ENCODE data around the gene SFXN3.

DNA sequence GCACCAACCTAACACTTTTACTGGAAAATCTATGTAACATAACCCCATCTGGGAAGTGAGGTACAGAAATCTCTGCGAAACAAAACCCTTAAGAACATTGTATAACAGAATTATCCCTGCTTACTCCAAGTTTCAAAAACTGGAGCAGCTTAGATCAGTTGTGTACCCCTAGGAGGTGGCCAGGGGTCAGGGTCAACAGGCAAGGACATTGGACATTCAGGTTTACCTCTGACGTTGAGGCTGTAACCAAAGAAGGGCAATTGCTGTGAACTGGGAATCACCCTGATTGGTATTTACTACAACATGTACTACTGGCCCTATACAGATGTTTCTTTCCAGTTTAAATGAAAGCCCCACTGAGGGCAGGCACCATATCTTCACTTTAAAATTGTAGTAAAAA lies 13.1 kb downstream of the SFXN3 start:
- TF ChIP-seq, protein P1, sequence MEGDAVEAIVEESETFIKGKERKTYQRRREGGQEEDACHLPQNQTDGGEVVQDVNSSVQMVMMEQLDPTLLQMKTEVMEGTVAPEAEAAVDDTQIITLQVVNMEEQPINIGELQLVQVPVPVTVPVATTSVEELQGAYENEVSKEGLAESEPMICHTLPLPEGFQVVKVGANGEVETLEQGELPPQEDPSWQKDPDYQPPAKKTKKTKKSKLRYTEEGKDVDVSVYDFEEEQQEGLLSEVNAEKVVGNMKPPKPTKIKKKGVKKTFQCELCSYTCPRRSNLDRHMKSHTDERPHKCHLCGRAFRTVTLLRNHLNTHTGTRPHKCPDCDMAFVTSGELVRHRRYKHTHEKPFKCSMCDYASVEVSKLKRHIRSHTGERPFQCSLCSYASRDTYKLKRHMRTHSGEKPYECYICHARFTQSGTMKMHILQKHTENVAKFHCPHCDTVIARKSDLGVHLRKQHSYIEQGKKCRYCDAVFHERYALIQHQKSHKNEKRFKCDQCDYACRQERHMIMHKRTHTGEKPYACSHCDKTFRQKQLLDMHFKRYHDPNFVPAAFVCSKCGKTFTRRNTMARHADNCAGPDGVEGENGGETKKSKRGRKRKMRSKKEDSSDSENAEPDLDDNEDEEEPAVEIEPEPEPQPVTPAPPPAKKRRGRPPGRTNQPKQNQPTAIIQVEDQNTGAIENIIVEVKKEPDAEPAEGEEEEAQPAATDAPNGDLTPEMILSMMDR (IDR thresholded peaks at IDR 0.05) = no peak
- TF ChIP-seq POLR2A (IDR thresholded peaks at IDR 0.05) = no peak
- no peak for TF ChIP-seq POLR2AphosphoS5 (IDR thresholded peaks at IDR 0.05)

All from sigmoid colon (tissue), 4 donors.